ENCODE data around the gene RNF135. TPM values are rescaled to one million over a fixed set of nuclear protein-coding genes. Genes with fewer than 3 reads are reported as not detected.
"Not testable (repeated sequence)": the region's sequence is repeated elsewhere in the genome, so short reads cannot be mapped to it uniquely, and the experiment has no call there.

RNF135 gene
- total RNA-seq, 4 donors from 2014 or later = 4.4 to 9.3 (median 6.5) TPM

- TF ChIP-seq POLR2A (IDR thresholded peaks at IDR 0.05) = no peak
- ATAC-seq = no peak
- DNase-seq = no peak
- intact Hi-C loops (cut with DNase I; ENCODE audit: low total_unique reads) = no loop called here
- H3K9me3 ChIP-seq = no peaks in the 10 kb centered on the region
- H3K27ac ChIP-seq = peak overlapping the region; percentile 40 to 67 (median 55)
- H3K4me3 ChIP-seq = peak overlapping the region; percentile 54 to 57 (median 56)
- no peaks in the 10 kb centered on the region for H3K36me3 ChIP-seq
- H3K4me1 ChIP-seq = no peaks in the 10 kb centered on the region
- H3K27me3 ChIP-seq = peaks cover 4 to 19% (median 14%) of the 10 kb centered on the region in 3 donors
- in situ Hi-C loops (cut with MboI; ENCODE audit: low sequenced_read_pairs in 4 of 4) = no loop called here
Observed at GRCh38 chr17:31007695-31008373, 37.0 kb downstream of the RNF135 start.

DNA sequence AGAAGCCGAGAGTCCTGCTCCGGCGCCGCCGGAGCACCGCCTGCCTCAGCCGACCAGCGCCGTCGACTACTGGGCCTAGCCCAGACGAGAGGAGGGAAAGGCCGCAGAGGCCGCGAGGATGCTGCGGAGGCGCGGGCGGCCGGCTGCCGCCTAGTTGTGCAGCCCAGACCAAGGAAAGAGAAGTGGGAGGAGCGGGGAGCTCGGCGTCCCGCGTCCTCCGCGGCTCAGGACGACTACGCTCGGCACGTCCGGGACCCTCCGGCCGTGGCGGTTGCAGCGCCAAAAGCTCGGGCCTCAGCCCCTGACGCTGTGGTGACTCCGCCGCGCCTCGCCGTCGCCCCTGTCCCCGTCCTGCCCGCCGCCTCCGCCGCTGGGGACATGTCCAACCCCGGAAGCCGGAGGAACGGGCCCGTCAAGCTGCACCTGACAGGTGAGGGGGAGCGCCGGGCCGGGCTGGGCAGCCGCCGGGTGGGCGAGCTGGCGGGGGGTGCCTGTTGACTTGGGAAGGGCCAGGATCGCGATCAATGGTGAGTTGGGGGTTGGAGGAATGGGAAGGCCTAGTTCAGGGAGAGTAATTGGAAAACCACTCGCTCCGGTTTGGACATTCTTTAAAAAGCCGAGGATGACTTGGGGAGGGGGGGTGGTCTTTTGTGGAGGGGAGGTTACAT is 37.7 kb downstream of the RNF135 start:
- DNase-seq (peak in 1 of 2 donors; percentile 12), ATAC-seq (peak in 1 of 2 donors; percentile 36)
- H3K36me3 ChIP-seq = no peaks in the 10 kb centered on the region
- H3K27me3 ChIP-seq = peaks cover 4 to 19% (median 14%) of the 10 kb centered on the region in 3 donors
- H3K27ac ChIP-seq = peak overlapping the region; percentile 40 to 67 (median 55)
- H3K4me1 ChIP-seq = no peaks in the 10 kb centered on the region
- intact Hi-C loops (cut with DNase I; ENCODE audit: low total_unique reads) = no loop called here
- peak overlapping the region; percentile 54 to 57 (median 56) for H3K4me3 ChIP-seq
- TF ChIP-seq CTCF (IDR thresholded peaks at IDR 0.05 in 4 of 5, conservative IDR thresholded peaks at IDR 0.05 in 1 of 5) (no peak), POLR2A (IDR thresholded peaks at IDR 0.05) (no peak)
- H3K9me3 ChIP-seq = no peaks in the 10 kb centered on the region
- in situ Hi-C loops (cut with MboI; ENCODE audit: low sequenced_read_pairs in 4 of 4) = no loop called here

GRCh38 chr17:31009042-31009702 is 38.3 kb downstream of the RNF135 start:
- peaks cover 4 to 19% (median 14%) of the 10 kb centered on the region in 3 donors for H3K27me3 ChIP-seq
- H3K4me3 ChIP-seq = peak overlapping the region; percentile 54 to 57 (median 56)
- DNase-seq; H3K4me1 ChIP-seq; intact Hi-C loops (cut with DNase I; ENCODE audit: low total_unique reads); ATAC-seq; H3K36me3 ChIP-seq; H3K9me3 ChIP-seq; in situ Hi-C loops (cut with MboI; ENCODE audit: low sequenced_read_pairs in 4 of 4): not testable (repeated sequence)
- H3K27ac ChIP-seq = peak overlapping the region; percentile 40 to 67 (median 55)

- H3K27me3 ChIP-seq = peaks cover 4 to 19% (median 14%) of the 10 kb centered on the region in 3 donors
- DNase-seq; ATAC-seq; intact Hi-C loops (cut with DNase I; ENCODE audit: low total_unique reads); H3K27ac ChIP-seq; H3K4me1 ChIP-seq; H3K36me3 ChIP-seq; H3K9me3 ChIP-seq; H3K4me3 ChIP-seq: not testable (repeated sequence)
- in situ Hi-C loops (cut with MboI; ENCODE audit: low sequenced_read_pairs in 4 of 4) = loop anchor here in 3 of 4 donors (5.0 to 10.0 kb wide), 2 partner anchors 205 to 207 kb away; no protein-coding TSS in a partner anchor
Observed at GRCh38 chr17:31010014-31010413, 39.2 kb downstream of the RNF135 start.

DNA sequence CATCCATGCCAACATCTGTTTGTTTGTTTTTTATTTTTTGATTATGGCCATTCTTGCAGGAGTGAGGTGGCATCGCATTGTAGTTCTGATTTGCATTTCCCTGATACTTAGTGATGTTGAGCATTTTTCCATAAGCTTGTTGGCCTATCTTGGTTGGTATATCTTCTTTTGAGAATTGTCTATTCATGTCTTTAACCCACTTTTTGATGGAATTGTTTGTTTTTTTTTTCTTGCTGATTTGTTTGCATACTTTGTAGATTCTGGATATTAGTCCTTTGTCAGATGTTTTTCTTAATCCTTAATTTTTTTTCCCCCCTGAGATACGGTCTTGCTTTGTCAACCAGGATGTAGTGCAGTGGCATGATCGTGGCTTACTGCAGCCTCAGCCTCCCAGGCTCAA is 43.0 kb downstream of the RNF135 start:
- H3K36me3 ChIP-seq = no peaks in the 10 kb centered on the region
- H3K27me3 ChIP-seq = peaks cover 0 to 3% (median 3%) of the 10 kb centered on the region in 3 donors
- no peaks in the 10 kb centered on the region for H3K4me1 ChIP-seq
- in situ Hi-C loops (cut with MboI; ENCODE audit: low sequenced_read_pairs in 4 of 4) = loop anchor here in 3 of 4 donors (5.0 to 10.0 kb wide), 2 partner anchors 201 to 203 kb away; no protein-coding TSS in a partner anchor
- no peaks in the 10 kb centered on the region for H3K9me3 ChIP-seq
- intact Hi-C loops (cut with DNase I; ENCODE audit: low total_unique reads) = loop anchor here (2.0 kb wide), 1 partner anchor 203 kb away; no protein-coding TSS in a partner anchor
- TF ChIP-seq POLR2A (IDR thresholded peaks at IDR 0.05) (no peak), CTCF (IDR thresholded peaks at IDR 0.05 in 4 of 5, conservative IDR thresholded peaks at IDR 0.05 in 1 of 5) (no peak)
- H3K27ac ChIP-seq = no peak overlapping the region
- no peak overlapping the region for H3K4me3 ChIP-seq
- no peak for ATAC-seq
- DNase-seq = no peak

Measured in gastrocnemius medialis (tissue), 4 donors.